ENCODE results near the gene OR6C76.
"Not testable (repeated sequence)": the region's sequence is repeated elsewhere in the genome, so short reads cannot be mapped to it uniquely, and the experiment has no call there.

Gene OR6C76

GRCh38 chr12:55448825-55449224 lies 22.8 kb downstream of the OR6C76 start:
- H3K9ac ChIP-seq (ENCODE audit: low read depth, low read length, poor library complexity, severe bottlenecking): no peak overlapping the region
- no peaks in the 10 kb centered on the region for H3K36me3 ChIP-seq (ENCODE audit: insufficient read depth, low read length)
- H3K4me2 ChIP-seq (ENCODE audit: low read depth, low read length, poor library complexity, severe bottlenecking): no peak overlapping the region
- H3K9me2 ChIP-seq (replicated peaks; ENCODE audit: low read depth, low read length): no peaks in the 10 kb centered on the region
- no peak overlapping the region for H3K4me3 ChIP-seq (ENCODE audit: low read length, poor library complexity, severe bottlenecking)
- no peaks in the 10 kb centered on the region for H3K4me1 ChIP-seq (ENCODE audit: insufficient read depth, low read length, poor library complexity, severe bottlenecking)
- no peaks in the 10 kb centered on the region for H3F3A ChIP-seq (ENCODE audit: low read depth)
- no peaks in the 10 kb centered on the region for H3K79me2 ChIP-seq (ENCODE audit: insufficient read depth, low read length)
- H3K27me3 ChIP-seq (ENCODE audit: insufficient read depth, low read length, poor library complexity, severe bottlenecking): no peaks in the 10 kb centered on the region
- H4K20me1 ChIP-seq (ENCODE audit: insufficient read depth, low read length, poor library complexity, severe bottlenecking): no peaks in the 10 kb centered on the region
- H3K9me3 ChIP-seq (ENCODE audit: insufficient read depth, low read depth, low read length): no peaks in the 10 kb centered on the region
- no peak overlapping the region for H2AFZ ChIP-seq (ENCODE audit: low read length)
- TF ChIP-seq EZH2phosphoT487 (IDR thresholded peaks at IDR 0.05; ENCODE audit: borderline replicate concordance) (no peak), CTCF (conservative IDR thresholded peaks at IDR 0.05; ENCODE audit: low read length) (no peak)

- not testable (repeated sequence) for H3K9ac ChIP-seq (ENCODE audit: low read depth, low read length, poor library complexity, severe bottlenecking); H3K79me2 ChIP-seq (ENCODE audit: insufficient read depth, low read length); H3F3A ChIP-seq (ENCODE audit: low read depth); H3K9me2 ChIP-seq (replicated peaks; ENCODE audit: low read depth, low read length); H2AFZ ChIP-seq (ENCODE audit: low read length); H3K27me3 ChIP-seq (ENCODE audit: insufficient read depth, low read length, poor library complexity, severe bottlenecking); H3K4me3 ChIP-seq (ENCODE audit: low read length, poor library complexity, severe bottlenecking); H3K4me2 ChIP-seq (ENCODE audit: low read depth, low read length, poor library complexity, severe bottlenecking); H4K20me1 ChIP-seq (ENCODE audit: insufficient read depth, low read length, poor library complexity, severe bottlenecking); H3K4me1 ChIP-seq (ENCODE audit: insufficient read depth, low read length, poor library complexity, severe bottlenecking); H3K9me3 ChIP-seq (ENCODE audit: insufficient read depth, low read depth, low read length); H3K36me3 ChIP-seq (ENCODE audit: insufficient read depth, low read length)
These were observed 38.9 kb downstream of the OR6C76 start for GRCh38 chr12:55464926-55465325.

GRCh38 chr12:55467836-55468235 lies 41.8 kb downstream of the OR6C76 start:
- Histone ChIP-seq H3K9me3 (ENCODE audit: insufficient read depth, low read depth, low read length) (no peaks in the 10 kb centered on the region), H3K9ac (ENCODE audit: low read depth, low read length, poor library complexity, severe bottlenecking) (no peak overlapping the region), H3K9me2 (replicated peaks; ENCODE audit: low read depth, low read length) (no peaks in the 10 kb centered on the region), H3K27me3 (ENCODE audit: insufficient read depth, low read length, poor library complexity, severe bottlenecking) (no peaks in the 10 kb centered on the region), H2AFZ (ENCODE audit: low read length) (no peak overlapping the region), H4K20me1 (ENCODE audit: insufficient read depth, low read length, poor library complexity, severe bottlenecking) (no peaks in the 10 kb centered on the region), H3K4me3 (ENCODE audit: low read length, poor library complexity, severe bottlenecking) (no peak overlapping the region), H3K79me2 (ENCODE audit: insufficient read depth, low read length) (no peaks in the 10 kb centered on the region), H3F3A (ENCODE audit: low read depth) (no peaks in the 10 kb centered on the region), H3K4me1 (ENCODE audit: insufficient read depth, low read length, poor library complexity, severe bottlenecking) (no peaks in the 10 kb centered on the region), H3K4me2 (ENCODE audit: low read depth, low read length, poor library complexity, severe bottlenecking) (no peak overlapping the region), H3K36me3 (ENCODE audit: insufficient read depth, low read length) (no peaks in the 10 kb centered on the region)
- TF ChIP-seq EZH2phosphoT487 (IDR thresholded peaks at IDR 0.05; ENCODE audit: borderline replicate concordance): no peak

GRCh38 chr12:55469291-55469690 lies 43.2 kb downstream of the OR6C76 start:
- Histone ChIP-seq H3K9ac (ENCODE audit: low read depth, low read length, poor library complexity, severe bottlenecking) (no peak overlapping the region), H4K20me1 (ENCODE audit: insufficient read depth, low read length, poor library complexity, severe bottlenecking) (no peaks in the 10 kb centered on the region), H3K27me3 (ENCODE audit: insufficient read depth, low read length, poor library complexity, severe bottlenecking) (no peaks in the 10 kb centered on the region), H3K4me3 (ENCODE audit: low read length, poor library complexity, severe bottlenecking) (no peak overlapping the region), H3K4me2 (ENCODE audit: low read depth, low read length, poor library complexity, severe bottlenecking) (no peak overlapping the region), H3K36me3 (ENCODE audit: insufficient read depth, low read length) (no peaks in the 10 kb centered on the region), H2AFZ (ENCODE audit: low read length) (no peak overlapping the region), H3F3A (ENCODE audit: low read depth) (no peaks in the 10 kb centered on the region), H3K4me1 (ENCODE audit: insufficient read depth, low read length, poor library complexity, severe bottlenecking) (no peaks in the 10 kb centered on the region), H3K79me2 (ENCODE audit: insufficient read depth, low read length) (no peaks in the 10 kb centered on the region), H3K9me3 (ENCODE audit: insufficient read depth, low read depth, low read length) (no peaks in the 10 kb centered on the region), H3K9me2 (replicated peaks; ENCODE audit: low read depth, low read length) (no peaks in the 10 kb centered on the region)
- TF ChIP-seq EZH2phosphoT487 (IDR thresholded peaks at IDR 0.05; ENCODE audit: borderline replicate concordance): no peak
- no peak for TF ChIP-seq CTCF (conservative IDR thresholded peaks at IDR 0.05; ENCODE audit: low read length)
